K562 (cell line): Measurements from ENCODE around the gene PBX2. TPM values are rescaled to one million over a fixed set of nuclear protein-coding genes. Genes with fewer than 3 reads are reported as not detected.

Experiments
- ATAC-seq: fragments of 200-7000 bp; cut with Tn5 transposase; 3 replicates; pipeline ENCODE4 v1.9.1; 2020; ENCODE audit warnings: moderate library complexity
- BruUV-seq: library from RNA; stranded (reverse); fragments of 400-500 nt; replicated peaks from 2 replicates; lab custom pipeline; 2021; lab: Mats Ljungman, UMichigan
- CTCF ChIA-PET: fragments of 300-600 bp; formaldehyde crosslinking; extraction: SDS; loops from one replicate; lab custom pipeline; 2021; ENCODE audit warnings: low intra/inter-chr PET ratio; lab: Yijun Ruan, JAX
- POLR2A ChIA-PET: fragments of 300-600, 350-650 bp; sonication (Branson Sonifier 250); formaldehyde crosslinking; extraction: SDS; loops from one replicate; lab custom pipeline; 2021; ENCODE audit warnings: antibody characterized with exemption, inconsistent platforms; lab: Yijun Ruan, JAX
- DNase-seq, 4 experiments: peaks; one replicate each; pipeline versions ENCODE4 v3.0.0 to v3.0.0-alpha.2; 2011 to 2018; ENCODE audit warnings: low spot score in 3 of 4, mixed read lengths in 3 of 4; ENCODE audit errors: extremely low read depth in 1 of 4
- FAIRE-seq: peaks from 2 replicates; lab custom pipeline; 2011; peaks lifted over from hg19 to GRCh38; lab: Jason Lieb, UNC
- H2AFZ ChIP-seq: 2 replicates; pipeline ENCODE4 v1.6.0; 2011; ENCODE audit warnings: low read depth, low read length, control low read depth, inconsistent platforms
- H3K27ac ChIP-seq: fragments of 200-600 bp; 3 replicates; pipeline ENCODE4 v1.8.0; 2011; ENCODE audit warnings: low read depth, mild to moderate bottlenecking, control low read depth, inconsistent platforms, low read length, moderate library complexity, mixed read lengths; ENCODE audit errors: extremely low read depth
- H3K27me3 ChIP-seq, 2 experiments: fragments of 300-600 bp in 1 of 2; 2 replicates in 1 of 2; 3 replicates in 1 of 2; pipeline versions ENCODE4 v1.6.0 to v1.8.0; 2011; ENCODE audit warnings: inconsistent platforms in 2 of 2, low read length in 2 of 2, mild to moderate bottlenecking in 1 of 2, mixed read lengths in 1 of 2, moderate library complexity in 1 of 2; ENCODE audit not compliant: control insufficient read depth in 2 of 2, insufficient read depth in 2 of 2
- H3K36me3 ChIP-seq: fragments of 300-600 bp; 3 replicates; pipeline ENCODE4 v1.8.0; 2011; ENCODE audit warnings: mild to moderate bottlenecking, low read length, inconsistent platforms; ENCODE audit not compliant: control insufficient read depth, insufficient read depth
- H3K4me1 ChIP-seq, 2 experiments: fragments of 200-600 bp in 1 of 2; replicated peaks in 1 of 2; 2 replicates in 1 of 2; 3 replicates in 1 of 2; pipeline versions ENCODE4 v1.5.1 to v1.8.0; 2011; ENCODE audit warnings: inconsistent platforms in 2 of 2, low read length in 2 of 2, mild to moderate bottlenecking in 1 of 2, mixed read lengths in 1 of 2, moderate library complexity in 1 of 2; ENCODE audit not compliant: control insufficient read depth in 2 of 2, insufficient read depth in 2 of 2
- H3K4me2 ChIP-seq: 2 replicates; pipeline ENCODE4 v1.6.1; 2011; ENCODE audit warnings: low read length, control low read depth, inconsistent platforms, mixed read lengths; ENCODE audit not compliant: insufficient read depth
- H3K4me3 ChIP-seq: fragments of 200-600 bp; sonication (generic), shearing (Covaris generic); 2 replicates; pipeline ENCODE4 v1.5.1; 2016; ENCODE audit warnings: control low read depth, inconsistent platforms
- H3K79me2 ChIP-seq: fragments of 200-600 bp; 3 replicates; pipeline ENCODE4 v1.8.0; 2011; ENCODE audit warnings: low read length, inconsistent platforms; ENCODE audit not compliant: control insufficient read depth, insufficient read depth
- H3K9ac ChIP-seq, 2 experiments: 2 replicates each; pipeline versions ENCODE4 v1.6.0 to v1.6.1; 2011; ENCODE audit warnings: low read depth in 2 of 2, low read length in 2 of 2, control low read depth in 1 of 2, inconsistent platforms in 1 of 2, mild to moderate bottlenecking in 1 of 2, mixed read lengths in 1 of 2; ENCODE audit not compliant: insufficient read depth in 1 of 2
- H3K9me1 ChIP-seq: one replicate; pipeline ENCODE4 v1.6.0; 2011; ENCODE audit warnings: inconsistent platforms, mild to moderate bottlenecking, low read length, moderate library complexity; ENCODE audit not compliant: control insufficient read depth, insufficient read depth
- H3K9me3 ChIP-seq: replicated peaks from 2 replicates; pipeline ENCODE4 v1.5.1; 2011; ENCODE audit warnings: low read depth, low read length, inconsistent platforms; ENCODE audit not compliant: control insufficient read depth, insufficient read depth
- H4K20me1 ChIP-seq: replicated peaks from 2 replicates; pipeline ENCODE4 v1.6.1; 2011; ENCODE audit warnings: low read length, inconsistent platforms, mixed read lengths; ENCODE audit not compliant: control insufficient read depth, insufficient read depth
- FOXJ3 ChIP-seq: sonication (generic); formaldehyde crosslinking; IDR thresholded peaks from 2 replicates; pipeline ENCODE4 v1.4.0; 2020; ENCODE audit warnings: mild to moderate bottlenecking, missing genetic modification reagents
- FUS ChIP-seq: fragments of 200-400 bp; formaldehyde crosslinking; optimal IDR thresholded peaks from 2 replicates; pipeline ENCODE3; 2017; ENCODE audit warnings: low read depth, low read length
- HMGN3 ChIP-seq: IDR thresholded peaks from 2 replicates; pipeline ENCODE4 v1.6.1; 2011; ENCODE audit warnings: borderline replicate concordance, low read depth, mild to moderate bottlenecking, mixed read lengths, low read length; ENCODE audit not compliant: insufficient read length; ENCODE audit errors: extremely low read depth
- MYNN ChIP-seq, 2 experiments: sonication (generic); formaldehyde crosslinking in 1 of 2; IDR thresholded peaks; 2 replicates each; pipeline versions ENCODE4 v1.5.0 to v1.6.1; 2016 to 2020; ENCODE audit warnings: antibody characterized with exemption in 1 of 2, missing genetic modification reagents in 1 of 2
- PCBP1 ChIP-seq: fragments of 200-400 bp; formaldehyde crosslinking; IDR thresholded peaks from 2 replicates; pipeline ENCODE4 v1.6.1; 2018; ENCODE audit warnings: mild to moderate bottlenecking, low read depth, low read length; ENCODE audit not compliant: poor library complexity, severe bottlenecking
- PURB ChIP-seq: sonication (generic); formaldehyde crosslinking; IDR thresholded peaks from 2 replicates; pipeline ENCODE4 v1.9.0; 2021; ENCODE audit warnings: low read depth, mild to moderate bottlenecking, missing genetic modification reagents
- SLC30A9 ChIP-seq: fragments of 250-450 bp; sonication (Bioruptor Pico); IDR thresholded peaks from 2 replicates; pipeline ENCODE4 v1.8.0; 2022; ENCODE audit warnings: mild to moderate bottlenecking, moderate library complexity
- ZBTB7A ChIP-seq: IDR thresholded peaks from 2 replicates; pipeline ENCODE4 v1.6.1; 2011; ENCODE audit warnings: low read depth, mild to moderate bottlenecking, low read length, moderate library complexity, borderline replicate concordance; ENCODE audit not compliant: control insufficient read depth
- ZNF696 ChIP-seq: fragments of 250-450 bp; sonication (Bioruptor Pico); conservative IDR thresholded peaks from 2 replicates; pipeline ENCODE4 v1.4.0; 2020; ENCODE audit warnings: mild to moderate bottlenecking, moderate library complexity
- WGBS: fragments of 100-300 bp; shearing (Covaris generic); methylation state at CpG from one replicate; pipeline ENCODE4 v1.1.6; 2016; ENCODE audit warnings: low coverage, mixed read lengths; ENCODE audit not compliant: insufficient coverage; ENCODE audit errors: missing lambda C conversion rate; 5-methylcytosine and 5-hydroxymethylcytosine counted together
- in situ Hi-C: fragments of 300-500 bp; cut with MboI; formaldehyde crosslinking; loops from 4 replicates; pipeline ENCODE4 v1.15.0; 2018; ENCODE audit warnings: inconsistent platforms, mixed read lengths
- intact Hi-C: fragments of 100-400 bp; cut with micrococcal nuclease; formaldehyde crosslinking; loops from 2 replicates; pipeline ENCODE4 v1.14.2; 2022
- polyA plus RNA-seq, 8 experiments: library from polyadenylated mRNA; depleted of rRNA in 4 of 8; stranded (reverse) in 5 of 8; unstranded in 3 of 8; fragments of >200 nt; fragmentation: Nextera tagmentation in 2 of 8; fragmentation: Illumina TruSeq in 1 of 8; extraction: Ambion mirVana in 2 of 8; extraction: Trizol in 1 of 8; gene quantifications; 2 replicates each; pipeline versions ENCODE4 v1.2.1 to v1.2.3, GENCODE V29; 2011 to 2014; ENCODE audit warnings: inconsistent platforms in 1 of 8, missing spikeins in 1 of 8
- total RNA-seq, 7 experiments: library from RNA; depleted of rRNA in 6 of 7; stranded (reverse); fragments of >200 nt in 6 of 7; fragmentation: Illumina TruSeq in 2 of 7; extraction: Trizol in 2 of 7; gene quantifications; 2 replicates each; pipeline versions ENCODE4 v1.2.1 to v1.2.3, GENCODE V29; 2011 to 2021; ENCODE audit warnings: low replicate concordance in 1 of 7
- TF ChIP-seq, protein P1 (sequence below), 2 experiments: fragments of 450-650 bp in 1 of 2; sonication (generic) in 1 of 2; formaldehyde crosslinking in 1 of 2; IDR thresholded peaks in 1 of 2; conservative IDR thresholded peaks in 1 of 2; 2 replicates each; pipeline versions ENCODE4 v1.6.1 to v1.8.1; 2016 to 2023; ENCODE audit warnings: mild to moderate bottlenecking in 2 of 2, moderate library complexity in 2 of 2, inconsistent platforms in 1 of 2, missing genetic modification reagents in 1 of 2
- TF ChIP-seq, protein P2 (sequence below): fragments of 450-650 bp; formaldehyde crosslinking; IDR thresholded peaks from 2 replicates; pipeline ENCODE4 v1.4.0; 2022; ENCODE audit warnings: mild to moderate bottlenecking, moderate library complexity
- TF ChIP-seq, protein P3 (sequence below): sonication (generic); formaldehyde crosslinking; IDR thresholded peaks from 2 replicates; pipeline ENCODE4 v1.8.1; 2023; ENCODE audit warnings: mild to moderate bottlenecking, missing genetic modification reagents

Gene PBX2
- total and polyA plus RNA-seq, 9 of the 15 experiments (the other 6 are each of a cell fraction or from before 2014, with no cell fraction given) = 1.9 to 134 (median 62.5) TPM

DNA sequence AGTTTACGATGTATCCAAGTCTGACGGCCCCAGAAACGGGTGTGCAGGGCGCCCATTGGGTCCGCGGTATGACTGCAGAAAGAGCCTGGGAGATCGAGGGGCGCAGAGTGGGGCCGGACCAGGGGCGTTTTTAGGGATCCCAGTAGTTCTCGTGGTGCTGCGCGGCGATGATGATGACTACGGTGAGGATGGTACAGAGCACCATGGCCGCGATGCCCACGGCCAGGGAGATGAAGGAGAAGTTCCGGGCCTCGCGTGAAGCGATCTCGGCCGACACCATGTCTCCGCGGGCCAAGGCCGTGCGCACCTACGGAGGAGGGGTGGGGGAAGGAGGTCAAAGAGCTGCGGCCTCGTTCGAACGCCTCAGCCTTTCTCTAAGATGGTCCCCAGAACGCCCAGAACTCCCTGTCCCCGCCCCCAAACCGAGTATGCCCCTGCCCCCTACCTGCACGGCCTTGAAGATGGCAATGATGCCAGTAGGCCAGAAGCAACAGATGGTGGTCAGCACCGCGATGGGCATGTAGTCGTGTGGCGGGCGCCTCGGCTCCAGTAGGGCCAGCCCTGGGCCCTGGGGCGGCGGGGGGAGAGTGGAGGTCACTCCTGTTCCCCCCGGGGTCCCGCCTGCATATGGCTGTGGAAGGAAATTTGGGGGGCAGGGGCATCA lies 40.8 kb downstream of the PBX2 start:
- no peak overlapping the region for H2AFZ ChIP-seq
- H3K27ac ChIP-seq = no peak overlapping the region
- peaks cover 23 to 45% of the 10 kb centered on the region in 2 experiments for H3K4me1 ChIP-seq
- in situ Hi-C loops = no loop called here
- no peak overlapping the region for H3K4me3 ChIP-seq
- POLR2A ChIA-PET = interaction anchor here (0.6 to 2.0 kb wide), 5 partner anchors 9 to 1531 kb away, joined by 3 to 11 read pairs (median 3); no protein-coding TSS in a partner anchor
- H3K9me3 ChIP-seq = no peaks in the 10 kb centered on the region
- BruUV-seq = no TSS peak
- FAIRE-seq = no peak
- no peak overlapping the region for H3K9ac ChIP-seq
- no peak for DNase-seq
- no peaks in the 10 kb centered on the region for H3K9me1 ChIP-seq
- peaks cover 20% of the 10 kb centered on the region for H3K79me2 ChIP-seq
- CTCF ChIA-PET = no interaction called here
- no peak overlapping the region for H3K4me2 ChIP-seq
- 90% methylated on average over 31 of the region's 47 CpGs for WGBS
- no peaks in the 10 kb centered on the region for H3K27me3 ChIP-seq
- intact Hi-C loops = no loop called here
- H4K20me1 ChIP-seq = no peaks in the 10 kb centered on the region
- no peak for TF ChIP-seq PURB (CRISPR knock-in tag)
- TF ChIP-seq HMGN3 = no peak
- no peak for TF ChIP-seq SLC30A9
- TF ChIP-seq MYNN (IDR thresholded peaks at IDR 0.05) = no peak
- TF ChIP-seq MYNN (CRISPR knock-in tag; IDR thresholded peaks at IDR 0.05) = no peak
- TF ChIP-seq FOXJ3 (CRISPR knock-in tag) = no peak
- TF ChIP-seq, protein P1, sequence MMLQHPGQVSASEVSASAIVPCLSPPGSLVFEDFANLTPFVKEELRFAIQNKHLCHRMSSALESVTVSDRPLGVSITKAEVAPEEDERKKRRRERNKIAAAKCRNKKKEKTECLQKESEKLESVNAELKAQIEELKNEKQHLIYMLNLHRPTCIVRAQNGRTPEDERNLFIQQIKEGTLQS (IDR thresholded peaks at IDR 0.05) = no peak
- TF ChIP-seq, protein P1 (CRISPR knock-in tag; conservative IDR thresholded peaks at IDR 0.05) = no peak
- peak; percentile 78 for TF ChIP-seq PCBP1
- TF ChIP-seq FUS = no peak
- TF ChIP-seq, protein P2, sequence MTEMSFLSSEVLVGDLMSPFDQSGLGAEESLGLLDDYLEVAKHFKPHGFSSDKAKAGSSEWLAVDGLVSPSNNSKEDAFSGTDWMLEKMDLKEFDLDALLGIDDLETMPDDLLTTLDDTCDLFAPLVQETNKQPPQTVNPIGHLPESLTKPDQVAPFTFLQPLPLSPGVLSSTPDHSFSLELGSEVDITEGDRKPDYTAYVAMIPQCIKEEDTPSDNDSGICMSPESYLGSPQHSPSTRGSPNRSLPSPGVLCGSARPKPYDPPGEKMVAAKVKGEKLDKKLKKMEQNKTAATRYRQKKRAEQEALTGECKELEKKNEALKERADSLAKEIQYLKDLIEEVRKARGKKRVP (CRISPR knock-in tag) = no peak
- no peak for TF ChIP-seq ZNF696 (CRISPR knock-in tag)
- 0 out of 2 replicates have a peak, but pooled peaks have one; percentile 6 for TF ChIP-seq ZBTB7A
- TF ChIP-seq, protein P3, sequence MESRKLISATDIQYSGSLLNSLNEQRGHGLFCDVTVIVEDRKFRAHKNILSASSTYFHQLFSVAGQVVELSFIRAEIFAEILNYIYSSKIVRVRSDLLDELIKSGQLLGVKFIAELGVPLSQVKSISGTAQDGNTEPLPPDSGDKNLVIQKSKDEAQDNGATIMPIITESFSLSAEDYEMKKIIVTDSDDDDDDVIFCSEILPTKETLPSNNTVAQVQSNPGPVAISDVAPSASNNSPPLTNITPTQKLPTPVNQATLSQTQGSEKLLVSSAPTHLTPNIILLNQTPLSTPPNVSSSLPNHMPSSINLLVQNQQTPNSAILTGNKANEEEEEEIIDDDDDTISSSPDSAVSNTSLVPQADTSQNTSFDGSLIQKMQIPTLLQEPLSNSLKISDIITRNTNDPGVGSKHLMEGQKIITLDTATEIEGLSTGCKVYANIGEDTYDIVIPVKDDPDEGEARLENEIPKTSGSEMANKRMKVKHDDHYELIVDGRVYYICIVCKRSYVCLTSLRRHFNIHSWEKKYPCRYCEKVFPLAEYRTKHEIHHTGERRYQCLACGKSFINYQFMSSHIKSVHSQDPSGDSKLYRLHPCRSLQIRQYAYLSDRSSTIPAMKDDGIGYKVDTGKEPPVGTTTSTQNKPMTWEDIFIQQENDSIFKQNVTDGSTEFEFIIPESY (CRISPR knock-in tag) = 0 out of 2 replicates have a peak, but pooled peaks have one; percentile 42
- no peaks in the 10 kb centered on the region for H3K36me3 ChIP-seq
- no peak for ATAC-seq
